ENCODE results near the gene SUN3.

Gene SUN3

GRCh38 chr7:48074204-48074654, 45.3 kb upstream of the SUN3 start:
- H3F3A ChIP-seq (ENCODE audit: insufficient read depth, low read length): no peaks in the 10 kb centered on the region
- H3K4me1 ChIP-seq (ENCODE audit: low read length): no peaks in the 10 kb centered on the region
- no peak overlapping the region for H2AFZ ChIP-seq (ENCODE audit: low read length)
- TF ChIP-seq EZH2 (optimal IDR thresholded peaks at IDR 0.05; ENCODE audit: low read depth, low read length) (no peak), EZH2phosphoT487 (IDR thresholded peaks at IDR 0.05; ENCODE audit: low read length) (no peak), CTCF (IDR thresholded peaks at IDR 0.05; ENCODE audit: low read length) (no peak)
- H3K9ac ChIP-seq (ENCODE audit: low read length): no peak overlapping the region
- H3K27me3 ChIP-seq (replicated peaks; ENCODE audit: insufficient read depth, low read length): no peaks in the 10 kb centered on the region
- H3K9me3 ChIP-seq (replicated peaks; ENCODE audit: insufficient read depth, low read length): no peaks in the 10 kb centered on the region
- no peaks in the 10 kb centered on the region for H3K79me2 ChIP-seq (ENCODE audit: low read length)
- H3K27ac ChIP-seq (ENCODE audit: low read length): no peak overlapping the region
- H3K4me3 ChIP-seq (ENCODE audit: low read length): no peak overlapping the region
- no peaks in the 10 kb centered on the region for H4K20me1 ChIP-seq (ENCODE audit: insufficient read depth, low read length)
- H3K4me2 ChIP-seq (ENCODE audit: low read depth, low read length): no peak overlapping the region
- no peak for DNase-seq
- no peaks in the 10 kb centered on the region for H3K9me2 ChIP-seq (replicated peaks; ENCODE audit: insufficient read depth, low read length)
- no peaks in the 10 kb centered on the region for H3K36me3 ChIP-seq (replicated peaks; ENCODE audit: insufficient read depth, low read length)

GRCh38 chr7:48067475-48067874, 38.6 kb upstream of the SUN3 start:
- DNase-seq: no peak
- TF ChIP-seq EZH2 (optimal IDR thresholded peaks at IDR 0.05; ENCODE audit: low read depth, low read length) (no peak), EZH2phosphoT487 (IDR thresholded peaks at IDR 0.05; ENCODE audit: low read length) (no peak), CTCF (IDR thresholded peaks at IDR 0.05; ENCODE audit: low read length) (no peak)
- H3K4me2 ChIP-seq (ENCODE audit: low read depth, low read length): no peak overlapping the region

GRCh38 chr7:48063985-48064384, 35.1 kb upstream of the SUN3 start:
- no peaks in the 10 kb centered on the region for H3K27me3 ChIP-seq (replicated peaks; ENCODE audit: insufficient read depth, low read length)
- no peak for DNase-seq
- H3F3A ChIP-seq (ENCODE audit: insufficient read depth, low read length): no peaks in the 10 kb centered on the region
- H3K4me3 ChIP-seq (ENCODE audit: low read length): no peak overlapping the region
- H2AFZ ChIP-seq (ENCODE audit: low read length): no peak overlapping the region
- no peaks in the 10 kb centered on the region for H3K36me3 ChIP-seq (replicated peaks; ENCODE audit: insufficient read depth, low read length)
- H3K27ac ChIP-seq (ENCODE audit: low read length): no peak overlapping the region
- no peaks in the 10 kb centered on the region for H3K4me1 ChIP-seq (ENCODE audit: low read length)
- no peaks in the 10 kb centered on the region for H3K9me3 ChIP-seq (replicated peaks; ENCODE audit: insufficient read depth, low read length)
- no peaks in the 10 kb centered on the region for H4K20me1 ChIP-seq (ENCODE audit: insufficient read depth, low read length)
- no peaks in the 10 kb centered on the region for H3K9me2 ChIP-seq (replicated peaks; ENCODE audit: insufficient read depth, low read length)
- no peaks in the 10 kb centered on the region for H3K79me2 ChIP-seq (ENCODE audit: low read length)
- no peak overlapping the region for H3K4me2 ChIP-seq (ENCODE audit: low read depth, low read length)
- H3K9ac ChIP-seq (ENCODE audit: low read length): no peak overlapping the region
- TF ChIP-seq EZH2 (optimal IDR thresholded peaks at IDR 0.05; ENCODE audit: low read depth, low read length) (no peak), EZH2phosphoT487 (IDR thresholded peaks at IDR 0.05; ENCODE audit: low read length) (no peak), CTCF (IDR thresholded peaks at IDR 0.05; ENCODE audit: low read length) (no peak)

More at GRCh38 chr7:48067475-48067874, 38.6 kb upstream of the SUN3 start:
- no peaks in the 10 kb centered on the region for H3K9me2 ChIP-seq (replicated peaks; ENCODE audit: insufficient read depth, low read length)
- no peaks in the 10 kb centered on the region for H4K20me1 ChIP-seq (ENCODE audit: insufficient read depth, low read length)
- H3K9ac ChIP-seq (ENCODE audit: low read length): no peak overlapping the region
- H2AFZ ChIP-seq (ENCODE audit: low read length): no peak overlapping the region
- H3K27me3 ChIP-seq (replicated peaks; ENCODE audit: insufficient read depth, low read length): no peaks in the 10 kb centered on the region
- no peaks in the 10 kb centered on the region for H3K4me1 ChIP-seq (ENCODE audit: low read length)
- H3K9me3 ChIP-seq (replicated peaks; ENCODE audit: insufficient read depth, low read length): no peaks in the 10 kb centered on the region
- no peaks in the 10 kb centered on the region for H3K79me2 ChIP-seq (ENCODE audit: low read length)
- no peaks in the 10 kb centered on the region for H3F3A ChIP-seq (ENCODE audit: insufficient read depth, low read length)
- H3K36me3 ChIP-seq (replicated peaks; ENCODE audit: insufficient read depth, low read length): no peaks in the 10 kb centered on the region
- H3K27ac ChIP-seq (ENCODE audit: low read length): no peak overlapping the region
- no peak overlapping the region for H3K4me3 ChIP-seq (ENCODE audit: low read length)

All from MM.1S (cell line).